ENCODE measurements around the gene C14orf93.

Gene C14orf93

DNA sequence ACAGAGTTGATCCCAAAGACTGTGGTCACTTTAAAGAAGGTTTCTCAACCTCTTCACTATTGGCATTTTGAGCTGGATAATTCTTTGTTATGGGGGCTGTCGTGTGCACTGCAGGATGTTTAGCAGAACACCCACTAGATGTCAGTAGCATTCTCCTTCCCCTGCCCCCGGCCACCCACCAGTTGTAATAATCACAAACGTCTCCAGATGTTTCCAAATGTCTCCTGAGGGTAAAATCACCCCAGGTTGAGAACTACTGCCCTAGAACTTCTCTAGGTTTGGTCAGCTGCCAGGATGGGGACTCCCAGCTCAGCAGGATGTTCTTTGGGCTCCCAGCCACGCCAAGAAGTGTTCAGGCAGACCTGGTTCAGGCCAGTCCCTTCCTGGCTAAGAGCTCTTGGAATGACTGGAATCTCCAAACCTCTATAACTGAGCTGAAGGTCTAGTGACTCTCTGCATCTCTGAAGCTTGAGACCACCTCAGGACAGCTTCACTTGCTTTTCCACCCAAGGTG, 15.1 kb downstream of the C14orf93 start:
- DNase-seq (ENCODE audit: low spot score) = peak; percentile 37

DNA sequence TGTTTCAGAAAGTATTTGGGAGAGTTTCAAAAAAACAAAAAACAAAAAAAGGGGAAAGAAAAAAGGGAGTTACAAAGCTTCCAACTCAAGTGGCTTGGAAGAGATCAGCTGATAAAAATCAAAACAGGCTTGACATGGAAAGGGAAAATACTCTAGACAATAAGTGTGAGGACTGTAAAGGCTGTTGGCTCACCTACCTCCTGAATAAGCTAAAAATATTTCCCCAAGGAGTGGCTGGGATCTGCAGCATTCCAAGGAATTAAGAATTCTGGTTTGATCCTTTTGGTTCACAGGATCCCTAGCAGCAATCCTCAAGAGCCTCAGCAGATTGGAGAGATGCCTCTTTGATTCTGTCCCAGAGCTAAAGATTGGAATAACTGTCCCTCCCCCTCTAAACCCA, 16.4 kb downstream of the C14orf93 start:
- no peak for DNase-seq (ENCODE audit: low spot score)

- no peak for DNase-seq (ENCODE audit: low spot score)
Observed at GRCh38 chr14:22991852-22992251, 18.1 kb downstream of the C14orf93 start.

- no peak for DNase-seq (ENCODE audit: low spot score)
Observed at GRCh38 chr14:22987291-22987690, 22.7 kb downstream of the C14orf93 start.

DNA sequence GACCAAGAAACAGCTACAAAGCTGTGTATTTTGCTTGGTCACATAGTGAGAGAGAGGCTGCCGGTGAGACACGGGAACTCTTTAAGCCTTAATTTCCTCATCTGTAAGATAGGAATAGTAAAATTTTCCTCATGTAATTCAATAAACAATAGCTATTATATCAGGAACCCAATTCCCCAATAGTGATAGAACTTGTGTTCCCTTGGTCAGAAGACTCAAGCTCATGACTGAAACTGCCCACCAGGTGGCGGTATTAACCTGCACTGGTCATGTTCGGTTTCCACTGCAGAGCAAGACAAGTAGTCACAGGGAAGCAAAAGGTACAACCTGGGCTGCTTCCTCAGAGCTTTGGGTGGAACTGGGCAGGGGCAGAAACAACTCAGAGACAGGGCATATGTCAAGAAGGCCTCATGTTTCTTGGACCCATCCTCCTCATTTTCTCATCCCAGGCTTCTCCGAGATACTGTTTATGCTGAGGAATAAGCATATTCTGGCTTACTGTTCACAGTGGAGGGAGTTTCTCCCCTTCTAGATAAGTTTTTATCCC, 23.4 kb downstream of the C14orf93 start:
- peak; percentile 91 for DNase-seq (ENCODE audit: low spot score)

- DNase-seq (ENCODE audit: low spot score) = no peak
Observed at GRCh38 chr14:22985894-22986507, 23.9 kb downstream of the C14orf93 start.

DNA sequence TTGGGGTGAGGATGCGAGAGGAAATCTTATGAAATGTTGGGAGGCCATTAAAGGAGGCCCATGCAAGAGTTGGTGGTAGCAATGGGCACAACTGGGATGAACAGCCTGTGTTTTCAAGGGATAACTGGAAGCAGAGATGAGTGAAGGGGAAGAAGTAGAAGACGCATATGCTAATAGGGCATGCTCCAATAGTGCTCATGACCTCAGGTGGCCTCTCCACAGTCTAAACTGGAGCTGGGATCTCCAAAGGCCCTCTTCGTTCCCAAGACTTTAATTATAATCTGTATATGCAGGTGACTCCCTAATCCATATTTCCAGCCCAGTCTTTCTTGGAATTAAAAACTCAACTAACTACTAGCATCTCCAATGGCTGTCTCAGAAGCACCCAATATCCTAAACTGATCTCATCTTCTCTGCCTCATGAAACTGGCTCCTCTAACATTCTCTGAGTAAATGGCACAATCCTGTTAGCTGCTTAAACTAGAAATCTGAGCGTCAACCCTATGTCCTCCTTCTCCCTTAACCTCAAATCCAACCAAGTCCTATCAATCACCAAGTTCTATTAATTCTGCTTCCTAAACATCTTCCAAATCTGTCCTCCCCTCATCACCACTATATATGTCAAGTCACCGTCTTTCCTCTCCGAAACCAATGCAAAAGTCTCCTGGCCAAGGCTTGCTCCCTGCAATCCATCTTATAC, 24.8 kb downstream of the C14orf93 start:
- no peak for DNase-seq (ENCODE audit: low spot score)

- peak; percentile 69 for DNase-seq (ENCODE audit: low spot score)
Observed at GRCh38 chr14:22982477-22983245, 27.3 kb downstream of the C14orf93 start, which contains the start of gene AJUBA. TSS of gene AJUBA (minus strand) at chr14:22982551. CDS start at chr14:22982266, 285 bp downstream.

- no peak for DNase-seq (ENCODE audit: low spot score)
Observed at GRCh38 chr14:22981876-22982476, 28.0 kb downstream of the C14orf93 start.

DNA sequence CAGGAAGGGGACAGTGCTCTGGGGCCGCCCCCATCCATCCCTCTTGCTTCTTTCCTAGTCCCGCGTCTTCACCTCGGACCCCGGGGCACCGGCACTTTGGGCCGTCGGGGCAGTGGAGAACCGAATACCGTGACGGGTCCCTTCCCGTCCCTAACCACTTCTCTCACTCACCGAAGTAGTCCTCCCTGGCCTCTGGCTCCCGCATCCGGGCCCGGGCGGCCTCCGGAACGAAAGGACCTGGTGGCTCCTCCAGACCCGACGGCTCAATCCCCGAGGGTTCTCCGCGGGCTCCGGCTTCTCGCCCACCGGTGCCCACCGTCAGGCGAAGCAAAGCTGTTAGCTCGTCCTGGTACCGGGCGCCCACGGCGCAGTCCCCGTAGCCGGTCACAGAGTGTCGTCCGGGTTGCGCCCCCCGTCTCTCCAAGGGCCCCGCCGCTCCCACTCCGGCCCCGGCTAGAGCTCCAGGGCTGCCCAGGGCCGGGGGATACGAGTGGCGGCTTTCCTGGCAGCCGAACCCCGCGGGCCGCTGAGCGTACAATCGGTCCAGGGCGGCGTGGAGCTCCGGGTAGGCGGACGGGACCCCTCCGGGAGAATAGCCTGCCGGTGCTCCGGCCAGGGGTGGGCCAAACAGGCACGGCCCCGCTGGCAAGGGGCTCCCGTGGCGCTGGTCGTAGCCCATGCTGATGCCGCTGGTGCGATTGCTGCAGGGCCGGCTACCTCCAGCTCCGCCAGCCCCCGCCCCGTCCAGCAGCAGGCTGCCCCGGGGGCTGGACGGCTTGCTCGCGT, 28.7 kb downstream of the C14orf93 start:
- DNase-seq (ENCODE audit: low spot score) = no peak

DNA sequence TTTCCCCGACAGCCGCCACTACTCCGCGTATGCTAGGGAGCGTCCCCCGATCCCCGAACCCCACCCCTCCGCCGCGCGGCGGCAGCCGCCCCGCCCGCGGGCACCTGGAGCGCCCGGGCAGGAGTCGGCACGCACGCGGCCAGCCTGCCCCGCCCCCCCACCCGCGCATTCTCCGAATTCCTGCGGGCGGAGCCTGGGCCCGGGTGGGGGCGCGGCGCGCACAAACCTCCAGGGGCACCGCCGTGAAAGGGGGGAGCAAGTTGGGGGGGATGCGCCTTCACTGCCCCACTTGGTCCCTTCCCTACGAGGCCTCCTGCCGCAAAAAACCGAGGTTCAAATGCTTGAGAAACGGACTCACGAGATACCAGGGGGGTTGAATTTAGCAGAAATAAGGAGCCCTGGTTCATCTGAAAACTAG, 29.3 kb downstream of the C14orf93 start:
- DNase-seq (ENCODE audit: low spot score) = no peak

DNA sequence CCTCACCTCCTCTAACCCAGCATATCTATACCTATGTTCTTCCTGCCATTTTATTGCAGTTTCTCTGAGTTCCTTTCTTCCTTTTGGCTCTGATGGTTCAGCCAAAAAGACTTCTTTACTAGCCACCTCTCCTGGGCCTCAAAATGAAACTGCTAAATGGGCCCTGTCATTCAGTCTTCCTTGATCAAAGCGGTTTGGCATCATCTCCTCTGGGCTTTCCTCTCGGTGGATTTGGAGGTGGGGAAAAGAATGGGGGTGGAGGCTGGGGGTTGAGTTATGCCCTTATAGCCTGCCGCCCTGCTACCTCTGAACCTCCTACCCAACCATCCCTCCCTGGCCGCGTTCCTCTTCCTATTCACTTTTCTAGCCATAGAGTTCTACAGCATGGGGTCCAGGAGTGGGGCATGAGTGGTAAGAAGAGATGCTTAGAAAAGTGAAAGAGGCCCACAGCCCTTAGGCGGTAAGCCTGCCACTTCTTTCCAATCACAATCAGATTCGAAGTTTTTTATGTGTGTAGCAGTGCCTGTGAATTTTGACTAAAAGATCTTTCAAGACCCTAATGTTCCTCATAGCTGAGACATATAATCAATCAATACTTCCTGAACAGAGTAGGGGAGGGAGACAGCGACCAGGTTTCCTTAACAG, 30.1 kb downstream of the C14orf93 start:
- no peak for DNase-seq (ENCODE audit: low spot score)

- no peak for DNase-seq (ENCODE audit: low spot score)
Observed at GRCh38 chr14:22978981-22979671, 30.8 kb downstream of the C14orf93 start.

DNA sequence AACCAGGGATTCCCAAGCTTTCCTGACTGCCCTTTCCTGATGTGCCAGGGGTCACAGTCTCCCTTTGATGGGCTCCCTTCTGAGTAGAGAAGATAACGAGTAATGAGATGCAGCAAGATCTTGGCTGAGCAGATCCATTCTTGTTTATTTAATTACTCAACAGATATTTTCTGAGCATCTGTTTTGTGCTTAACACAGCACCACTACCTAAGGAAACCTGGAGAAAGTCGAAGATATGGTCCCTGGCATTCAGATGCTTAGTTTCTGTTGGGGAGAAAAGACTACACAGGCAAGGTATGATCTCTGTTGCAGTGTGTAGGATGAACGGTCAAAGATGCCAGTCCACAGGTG, 31.5 kb downstream of the C14orf93 start:
- DNase-seq (ENCODE audit: low spot score) = no peak

GRCh38 chr14:22977684-22978486, 32.1 kb downstream of the C14orf93 start:
- DNase-seq (ENCODE audit: low spot score) = no peak

DNA sequence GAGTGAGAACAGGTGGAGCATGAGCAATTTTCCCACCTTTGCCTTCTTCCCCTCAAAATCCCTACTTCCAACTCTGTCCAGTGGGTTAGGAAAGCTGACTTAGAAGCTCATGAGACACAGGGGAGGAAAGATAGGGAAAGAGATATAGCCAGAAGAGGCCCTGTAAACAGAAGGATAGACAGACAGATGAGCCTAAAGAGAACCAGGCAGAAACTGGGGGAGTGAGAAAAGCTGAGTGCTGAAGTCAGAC, 32.6 kb downstream of the C14orf93 start:
- DNase-seq (ENCODE audit: low spot score) = no peak

DNA sequence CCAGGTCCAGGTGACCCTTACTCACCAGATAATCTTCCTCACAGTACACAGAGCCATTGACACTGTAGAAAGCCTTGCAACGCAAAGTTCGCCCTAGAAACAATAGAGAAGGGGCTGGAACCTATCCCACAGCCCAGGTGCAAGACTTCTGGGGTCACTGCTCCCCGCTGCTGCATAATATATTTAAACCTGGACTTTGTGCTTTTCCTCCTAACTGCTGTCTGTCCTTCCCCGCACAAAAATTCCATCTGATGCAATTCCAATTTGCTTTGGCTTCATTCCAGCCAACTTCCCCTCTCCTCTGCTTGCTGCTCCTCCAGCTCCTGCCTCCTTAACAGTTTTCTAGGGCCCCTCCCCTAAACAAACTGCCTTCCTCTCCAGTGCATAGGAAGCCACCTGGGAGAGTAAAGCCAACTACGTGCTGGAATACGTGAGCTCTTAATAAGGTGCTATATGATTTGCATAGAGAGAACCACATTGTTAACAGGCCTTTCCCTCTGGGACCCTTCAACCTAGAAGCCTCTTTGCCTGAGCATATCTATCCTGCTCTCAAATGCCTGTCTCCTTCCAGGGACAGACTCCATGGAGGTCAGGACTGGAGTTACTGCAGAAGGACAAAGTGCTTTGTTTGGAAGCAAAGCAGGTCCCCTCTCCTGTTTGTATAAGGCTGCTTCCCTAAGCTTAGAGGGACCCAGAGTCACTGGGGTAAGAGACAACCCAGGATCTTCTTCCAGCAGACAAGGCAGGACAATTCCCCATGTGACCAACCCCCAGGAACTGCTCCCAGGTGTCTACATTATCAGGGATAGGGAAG, 33.1 kb downstream of the C14orf93 start:
- no peak for DNase-seq (ENCODE audit: low spot score)

DNA sequence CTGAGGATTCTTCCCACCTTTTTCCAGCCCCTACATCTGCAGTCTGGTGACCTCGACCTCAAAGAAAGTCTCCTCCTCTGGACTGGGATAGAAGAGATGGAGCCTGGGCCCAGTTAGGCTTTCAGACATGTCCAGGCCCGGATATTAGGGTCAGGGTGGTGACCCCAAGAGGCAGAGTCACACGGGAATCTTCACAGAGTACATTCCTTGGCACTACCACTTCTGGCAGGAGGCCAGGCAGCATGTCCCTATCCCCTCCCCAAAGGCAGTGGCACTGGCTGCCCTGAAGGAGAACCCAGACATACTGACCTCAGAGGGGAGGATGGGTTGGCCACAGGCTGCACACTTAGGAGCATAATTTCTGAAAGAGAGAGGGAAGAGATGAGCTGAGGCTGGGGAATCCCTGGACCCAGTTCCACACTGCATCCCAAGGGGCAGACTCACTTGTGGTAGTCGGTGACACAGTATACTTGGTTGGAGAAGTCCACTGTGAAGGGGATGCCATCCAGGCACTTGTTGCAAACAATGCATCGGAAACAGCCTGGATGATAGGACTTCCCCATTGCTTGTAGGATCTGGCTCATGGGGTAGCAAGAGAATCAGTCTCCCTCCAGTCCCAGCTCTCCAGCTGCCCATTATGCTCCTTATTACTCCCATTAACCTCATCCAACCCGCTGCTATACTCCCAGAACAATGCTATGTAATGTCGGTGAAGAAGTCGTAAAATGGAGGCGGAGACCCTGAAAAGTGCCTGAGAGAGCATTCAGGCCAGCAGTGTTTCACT, 35.2 kb downstream of the C14orf93 start:
- no peak for DNase-seq (ENCODE audit: low spot score)

All from CD4-positive, alpha-beta T cell treated with Interleukin-2 at 100 ng/mL for 4 hours (primary cell).